ENCODE results near the gene SLFN13. TPM values are rescaled to one million over a fixed set of nuclear protein-coding genes. Genes with fewer than 3 reads are reported as not detected.

The SLFN13 gene
- total and polyA plus RNA-seq, 9 of the 15 experiments (the other 6 are each of a cell fraction or from before 2014, with no cell fraction given): 0.04 to 0.49 (median 0.17) TPM

DNA sequence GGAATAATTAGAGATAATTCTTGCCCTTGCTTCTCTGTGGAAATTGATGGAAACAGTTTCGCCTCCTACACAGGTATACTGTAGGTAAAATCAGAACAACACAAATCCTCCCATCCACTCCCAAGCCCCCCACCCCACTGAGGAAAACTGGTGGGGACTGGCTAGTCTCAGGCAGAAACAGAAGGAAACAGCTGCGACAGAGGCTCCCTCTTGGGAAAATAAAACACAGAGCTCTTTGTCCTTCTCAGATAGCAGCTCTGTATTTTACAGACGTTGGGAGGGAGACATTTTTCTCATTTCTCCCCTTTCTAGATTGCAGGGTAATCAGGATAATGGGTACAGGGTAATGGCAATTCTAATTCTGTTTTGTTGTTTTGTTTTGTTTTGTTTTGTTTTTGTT, 1.1 kb downstream of the SLFN13 start (continued):
- no peak for TF ChIP-seq EHMT2 (IDR thresholded peaks at IDR 0.05)
- TF ChIP-seq KHSRP (IDR thresholded peaks at IDR 0.05): no peak

DNA sequence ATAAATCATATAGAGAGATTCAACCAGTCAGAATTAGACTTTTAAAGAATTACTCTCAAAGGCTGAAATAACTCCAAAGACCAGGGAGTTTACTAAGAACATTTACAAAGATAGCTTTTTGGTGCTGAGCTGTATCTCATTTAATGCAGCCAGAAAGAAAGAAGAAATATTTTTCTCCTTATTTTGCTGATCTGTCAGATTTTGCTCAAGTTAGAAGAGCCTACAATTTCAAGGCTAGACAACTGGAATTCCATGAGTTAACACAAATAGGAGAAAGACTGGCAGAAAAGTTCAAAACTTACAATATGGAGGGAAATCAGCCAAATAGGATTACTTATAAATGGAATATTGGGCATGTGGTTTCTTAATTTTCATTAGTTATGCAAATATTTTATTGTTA, 10.1 kb downstream of the SLFN13 start:
- no peak for FAIRE-seq
- intact Hi-C loops (cut with micrococcal nuclease): loop anchor here (10.0 kb wide), 1 partner anchor 96 kb away; the partner anchor contains the start of gene SLFN12L
- H3K4me1 ChIP-seq (replicated peaks in 1 of 2; ENCODE audit: control insufficient read depth in 2 of 2, insufficient read depth in 2 of 2, low read length in 2 of 2): peaks cover 0 to 4% of the 10 kb centered on the region in 2 experiments; a peak in 2 of 5 replicates

More for the DNA sequence above, 10.1 kb downstream of the SLFN13 start:
- Histone ChIP-seq H3K9ac (ENCODE audit: insufficient read depth in 1 of 2, low read depth in 2 of 2, low read length in 2 of 2) (no peak overlapping the region), H3K4me2 (ENCODE audit: insufficient read depth, low read length) (no peak overlapping the region), H2AFZ (ENCODE audit: low read depth, low read length) (no peak overlapping the region), H4K20me1 (replicated peaks; ENCODE audit: control insufficient read depth, insufficient read depth, low read length) (no peaks in the 10 kb centered on the region), H3K27ac (ENCODE audit: extremely low read depth, low read depth, low read length) (no peak overlapping the region), H3K4me3 (no peak overlapping the region), H3K79me2 (ENCODE audit: control insufficient read depth, insufficient read depth, low read length) (no peaks in the 10 kb centered on the region), H3K36me3 (ENCODE audit: control insufficient read depth, insufficient read depth, low read length) (no peaks in the 10 kb centered on the region), H3K9me3 (replicated peaks; ENCODE audit: control insufficient read depth, insufficient read depth, low read depth, low read length) (no peaks in the 10 kb centered on the region), H3K27me3 (ENCODE audit: control insufficient read depth in 2 of 2, insufficient read depth in 2 of 2, low read length in 2 of 2) (peaks cover 1 to 7% of the 10 kb centered on the region in 2 experiments; a peak in 2 of 5 replicates), H3K9me1 (ENCODE audit: control insufficient read depth, insufficient read depth, low read length) (no peaks in the 10 kb centered on the region)
- TF ChIP-seq ZNF316 (IDR thresholded peaks at IDR 0.05): peak; percentile 83
- peak; percentile 74 for TF ChIP-seq MAFF (IDR thresholded peaks at IDR 0.05; ENCODE audit: low read length)
- TF ChIP-seq ZNF282 (CRISPR knock-in tag; IDR thresholded peaks at IDR 0.05): no peak
- peak; percentile 48; the same call in 1 of the 2 replicates for TF ChIP-seq MAFK (IDR thresholded peaks at IDR 0.05; ENCODE audit: low read length)
- TF ChIP-seq MAFG (tag; conservative IDR thresholded peaks at IDR 0.05): peak; percentile 61
- TF ChIP-seq C11orf30 (IDR thresholded peaks at IDR 0.05; ENCODE audit: low read depth): peak; percentile 60
- TF ChIP-seq ZNF766 (CRISPR knock-in tag; conservative IDR thresholded peaks at IDR 0.05): no peak
- no peak for ATAC-seq
- in situ Hi-C loops (cut with MboI): no loop called here
- BruUV-seq (replicated peaks): no TSS peak
- DNase-seq (ENCODE audit: extremely low read depth in 1 of 4, low spot score in 3 of 4): no peak
- ChIA-PET CTCF (ENCODE audit: low intra/inter-chr PET ratio) (no interaction called here), POLR2A (interaction anchor here (2.0 kb wide), 1 partner anchor 9 kb away, joined by 7 read pairs; no protein-coding TSS in a partner anchor)

All from K562 (cell line).